Measurements from ENCODE around the gene IL9. TPM values are rescaled to one million over a fixed set of nuclear protein-coding genes. Genes with fewer than 3 reads are reported as not detected.

Gene IL9
- total RNA-seq: not detected

GRCh38 chr5:135895474-135896006 is at the start of gene IL9:
TSS of gene IL9 (minus strand) at chr5:135895841. CDS start at chr5:135895816, 25 bp downstream.
- no peak for DNase-seq

- no peak for DNase-seq
Measured at GRCh38 chr5:135944967-135945560, 49.4 kb upstream of the IL9 start.

GRCh38 chr5:135944564-135944963 is 48.9 kb upstream of the IL9 start:
- DNase-seq: no peak

GRCh38 chr5:135942202-135942771 is 46.6 kb upstream of the IL9 start:
- no peak for DNase-seq

- no peak for DNase-seq
Measured at GRCh38 chr5:135941711-135942110, 46.1 kb upstream of the IL9 start.

- no peak for DNase-seq
Measured at GRCh38 chr5:135937245-135937911, 41.7 kb upstream of the IL9 start.

GRCh38 chr5:135934939-135935338 is 39.3 kb upstream of the IL9 start:
- DNase-seq: no peak

GRCh38 chr5:135930949-135931295 is 35.3 kb upstream of the IL9 start:
- DNase-seq: no peak

GRCh38 chr5:135930029-135930948 is 34.6 kb upstream of the IL9 start:
- no peak for DNase-seq

GRCh38 chr5:135921388-135921787 is 25.7 kb upstream of the IL9 start:
- no peak for DNase-seq

- DNase-seq: no peak
Measured at GRCh38 chr5:135920199-135920598, 24.6 kb upstream of the IL9 start.

GRCh38 chr5:135916638-135917263 is 21.1 kb upstream of the IL9 start:
- no peak for DNase-seq

- DNase-seq: no peak
Measured at GRCh38 chr5:135915466-135916001, 19.9 kb upstream of the IL9 start.

- no peak for DNase-seq
Measured at GRCh38 chr5:135913713-135914626, 18.3 kb upstream of the IL9 start.

GRCh38 chr5:135905144-135905543 is 9.5 kb upstream of the IL9 start:
- no peak for DNase-seq

GRCh38 chr5:135901633-135902032 is 6.0 kb upstream of the IL9 start:
- no peak for DNase-seq

- DNase-seq: no peak
Measured at GRCh38 chr5:135900276-135900675, 4.6 kb upstream of the IL9 start.

GRCh38 chr5:135898651-135899050 is 3.0 kb upstream of the IL9 start:
- no peak for DNase-seq

GRCh38 chr5:135894789-135895188 is 852 bp downstream of the IL9 start:
- DNase-seq: no peak

GRCh38 chr5:135894276-135894675 is 1.4 kb downstream of the IL9 start:
- no peak for DNase-seq

- no peak for DNase-seq
Measured at GRCh38 chr5:135891791-135892190, 3.9 kb downstream of the IL9 start.
